HG03045 (cell line): ENCODE results near the gene FN3KRP.
A peak's percentile ranks its signal among the peaks of the same experiment; 100 is the strongest.

Source experiments
- ATAC-seq: cut with Tn5 transposase; IDR thresholded peaks from one replicate; pipeline ENCODE4 v1.9.1; 2021; ENCODE audit warnings: mild to moderate bottlenecking, moderate library complexity; ENCODE audit not compliant: unreplicated experiment

Gene FN3KRP

GRCh38 chr17:82716203-82717010 lies at the start of gene FN3KRP:
Gene FN3KRP, plus strand, starts transcription at chr17:82716706. Its CDS starts 50 bp downstream, at chr17:82716756.
- ATAC-seq, result peak; percentile 70

- no peak for ATAC-seq
These were observed 49.4 kb upstream of the FN3KRP start for GRCh38 chr17:82666931-82667667.

- no peak for ATAC-seq
These were observed 48.9 kb upstream of the FN3KRP start for GRCh38 chr17:82667668-82668000.

- ATAC-seq, result no peak
These were observed 48.4 kb upstream of the FN3KRP start for GRCh38 chr17:82668024-82668630.

- ATAC-seq, result no peak
These were observed 47.8 kb upstream of the FN3KRP start for GRCh38 chr17:82668631-82669099.

- no peak for ATAC-seq
These were observed 45.6 kb upstream of the FN3KRP start for GRCh38 chr17:82670661-82671450.

GRCh38 chr17:82674656-82675475 lies 41.6 kb upstream of the FN3KRP start:
- ATAC-seq, result no peak

- ATAC-seq, result no peak
These were observed 40.8 kb upstream of the FN3KRP start for GRCh38 chr17:82675476-82676245.

GRCh38 chr17:82677353-82677925 lies 39.1 kb upstream of the FN3KRP start:
- ATAC-seq, result no peak

GRCh38 chr17:82678265-82678891 lies 38.1 kb upstream of the FN3KRP start:
- ATAC-seq, result no peak

- no peak for ATAC-seq
These were observed 36.7 kb upstream of the FN3KRP start for GRCh38 chr17:82679586-82680465.

- no peak for ATAC-seq
These were observed 35.0 kb upstream of the FN3KRP start for GRCh38 chr17:82681547-82681946.

- ATAC-seq, result no peak
These were observed 33.0 kb upstream of the FN3KRP start for GRCh38 chr17:82683534-82683933.

GRCh38 chr17:82684228-82684841 lies 32.2 kb upstream of the FN3KRP start:
- ATAC-seq, result no peak

GRCh38 chr17:82685291-82685690 lies 31.2 kb upstream of the FN3KRP start:
- ATAC-seq, result no peak

GRCh38 chr17:82686366-82687324 lies 29.9 kb upstream of the FN3KRP start:
- ATAC-seq, result no peak
